Upper lobe of left lung (tissue), 6 donors: ENCODE results near the gene OPN1LW. TPM values are rescaled to one million over a fixed set of nuclear protein-coding genes. Genes with fewer than 3 reads are reported as not detected.
"Not testable (repeated sequence)": the region's sequence is repeated elsewhere in the genome, so short reads cannot be mapped to it uniquely, and the experiment has no call there.

Source experiments
- ATAC-seq, 2 donors: fragments of 200-7000 bp; cut with Tn5 transposase; one replicate each; pipeline ENCODE4 v1.9.1; 2022; ENCODE audit warnings: mild to moderate bottlenecking in 2 of 2, moderate library complexity in 2 of 2; ENCODE audit not compliant: low FRiP score in 2 of 2
- DNase-seq, 2 donors: peaks; one replicate each; pipeline ENCODE4 v3.0.0-alpha.2; 2019 to 2020
- H3K27ac ChIP-seq, 4 donors: fragments of 200-600 bp; sonication (generic); one replicate each; pipeline ENCODE4 v1.5.1; 2016 to 2019
- H3K27me3 ChIP-seq, 4 donors: fragments of 200-600 bp; sonication (generic); one replicate each; pipeline ENCODE4 v1.5.1; 2017 to 2019
- H3K36me3 ChIP-seq, 4 donors: fragments of 200-600 bp; sonication (generic); one replicate each; pipeline ENCODE4 v1.5.1; 2016 to 2019
- H3K4me1 ChIP-seq, 4 donors: fragments of 200-600 bp; sonication (generic); one replicate each; pipeline ENCODE4 v1.5.1; 2018 to 2019
- H3K4me3 ChIP-seq, 4 donors: fragments of 200-600 bp; sonication (generic); one replicate each; pipeline ENCODE4 v1.5.1; 2017 to 2019; ENCODE audit warnings: mild to moderate bottlenecking in 2 of 4, moderate library complexity in 1 of 4
- H3K9me3 ChIP-seq, 4 donors: fragments of 200-600 bp; sonication (generic); one replicate each; pipeline ENCODE4 v1.5.1; 2018 to 2019
- WGBS, 2 donors: methylation state at CpG; one replicate each; pipeline ENCODE4 v1.1.5; 2017 to 2018; 5-methylcytosine and 5-hydroxymethylcytosine counted together
- total RNA-seq, 6 donors: library from RNA; depleted of rRNA in 4 of 6; stranded (reverse); fragments of >200 nt in 4 of 6; gene quantifications; one replicate each; pipeline versions ENCODE4 v1.1.0 to v1.2.1, GENCODE V29; 2016 to 2021
- donor health status: DM: no; HTN: no; CAD: no; lungs with moderate emphysema.
- donor health status: DM: no; HTN: yes; CAD: no; lungs with severe emphysema.

Gene OPN1LW
- total RNA-seq, 6 donors from 2014 or later, result not detected

DNA sequence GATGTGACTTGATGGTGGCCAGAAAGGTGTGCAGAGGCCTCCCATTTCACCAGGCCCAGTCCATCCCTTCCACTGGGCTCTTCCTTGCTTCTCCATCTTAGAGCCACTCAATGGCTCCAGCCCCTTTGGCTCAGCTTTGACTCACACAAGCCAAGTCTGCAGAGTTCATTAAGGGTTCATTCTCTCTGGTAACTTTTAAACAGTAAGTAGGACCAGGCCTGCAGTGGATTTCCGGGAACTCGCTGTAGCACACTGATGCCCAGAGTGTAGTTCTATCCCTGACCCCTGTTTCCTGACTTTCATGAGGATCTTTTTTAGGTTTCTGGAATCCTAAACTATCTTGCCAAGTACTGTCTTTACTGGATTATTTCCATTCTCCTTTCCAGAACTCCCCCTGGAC, 50.3 kb downstream of the OPN1LW start:
- not testable (repeated sequence) for H3K27ac ChIP-seq, ATAC-seq, H3K4me3 ChIP-seq, H3K9me3 ChIP-seq, H3K4me1 ChIP-seq, H3K36me3 ChIP-seq, DNase-seq, H3K27me3 ChIP-seq
- WGBS, 2 donors, result no CpG with 5 or more reads among the region's 2 CpGs

DNA sequence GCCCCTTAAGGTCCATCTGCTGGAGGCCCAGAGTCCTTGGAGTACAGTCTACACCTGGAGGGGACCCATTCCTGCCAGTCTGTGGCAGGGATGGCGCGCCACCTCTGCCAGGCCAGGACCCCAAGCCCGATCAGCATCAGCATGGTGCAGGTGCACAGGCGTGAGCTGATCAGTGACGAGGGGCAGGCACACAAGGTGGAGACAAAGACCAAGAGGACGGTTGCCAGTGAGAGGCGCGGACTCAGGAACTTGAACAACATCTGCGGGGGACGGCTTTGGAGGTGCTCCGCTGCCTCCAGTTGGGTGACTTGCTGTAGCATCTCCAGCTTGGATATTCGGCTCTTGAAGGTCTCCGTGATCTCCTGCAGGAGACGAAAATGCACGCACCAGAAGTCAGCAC, 52.4 kb downstream of the OPN1LW start:
- H3K9me3 ChIP-seq, H3K4me1 ChIP-seq, DNase-seq, H3K36me3 ChIP-seq, H3K27me3 ChIP-seq, ATAC-seq, H3K4me3 ChIP-seq, H3K27ac ChIP-seq: not testable (repeated sequence)
- no CpG with 5 or more reads among the region's 15 CpGs for WGBS, 2 donors

Other genes with a start within 250 kb of the OPN1LW start
- gene AVPR2, start 239.6 kb upstream of the OPN1LW start, total RNA-seq, result 1 to 10 TPM in 3 of 6 donors, not detected in 3; 1.2 to 2.8 (median 1.4) TPM
- 100 to 1,000 TPM in 2 of 6 donors, 10 to 100 TPM in 4; 33.4 to 353 (median 82.6) TPM for gene ARHGAP4, start 218.0 kb upstream of the OPN1LW start, total RNA-seq
- 100 to 1,000 TPM in 2 of 6 donors, 10 to 100 TPM in 4; 30.7 to 116 (median 76.2) TPM for gene NAA10, start 209.2 kb upstream of the OPN1LW start, total RNA-seq
- gene RENBP, start 199.6 kb upstream of the OPN1LW start, total RNA-seq, result 10 to 100 TPM; 32.8 to 81.7 (median 54.5) TPM
- gene HCFC1, start 172.4 kb upstream of the OPN1LW start, total RNA-seq, result 10 to 100 TPM; 40.8 to 78.9 (median 52.2) TPM
- gene TMEM187, start 171.5 kb upstream of the OPN1LW start, total RNA-seq, result 10 to 100 TPM in 2 of 6 donors, 1 to 10 TPM in 4; 2.1 to 17.7 (median 5.0) TPM
- gene IRAK1, start 124.3 kb upstream of the OPN1LW start, total RNA-seq, result 100 to 1,000 TPM in 4 of 6 donors, 10 to 100 TPM in 2; 49.4 to 236 (median 125) TPM
- gene MECP2, start 46.5 kb upstream of the OPN1LW start, total RNA-seq, result 100 to 1,000 TPM in 1 of 6 donors, 10 to 100 TPM in 5; 43.3 to 110 (median 59.3) TPM
- gene OPN1MW, start 38.4 kb downstream of the OPN1LW start, total RNA-seq, result not detected
- not detected for gene OPN1MW2, start 75.5 kb downstream of the OPN1LW start, total RNA-seq
- gene OPN1MW3, start 113.3 kb downstream of the OPN1LW start, total RNA-seq, result not detected
- not detected for gene TEX28, start 150.9 kb downstream of the OPN1LW start, total RNA-seq
- 1 to 10 TPM in 1 of 6 donors, under 1 TPM in 2, not detected in 3; 0.20 to 1.2 (median 0.24) TPM for gene TKTL1, start 151.6 kb downstream of the OPN1LW start, total RNA-seq
- 1,000 to 10,000 TPM in 5 of 6 donors, 100 to 1,000 TPM in 1; 800 to 1,760 (median 1,298) TPM for gene FLNA, start 230.4 kb downstream of the OPN1LW start, total RNA-seq
- 10 to 100 TPM; 42.3 to 60.8 (median 53.6) TPM for gene EMD, start 235.1 kb downstream of the OPN1LW start, total RNA-seq